ENCODE measurements around the gene VNN1. TPM values are rescaled to one million over a fixed set of nuclear protein-coding genes. Genes with fewer than 3 reads are reported as not detected.

Gene VNN1
- total and polyA plus RNA-seq, 2 donors (not counting 3 experiments of a cell fraction or from before 2014, with no cell fraction given), result not detected

GRCh38 chr6:132648356-132648755, 65.5 kb downstream of the VNN1 start:
- H3K4me3 ChIP-seq (replicated peaks in 1 of 3; ENCODE audit: insufficient read depth in 1 of 3, low read depth in 1 of 3, low read length in 3 of 3), result no peak overlapping the region
- no TSS peak for BruUV-seq (replicated peaks)
- H3K36me3 ChIP-seq (ENCODE audit: control insufficient read depth in 2 of 2, extremely low read depth in 1 of 2, insufficient read depth in 2 of 2, low read length in 2 of 2), result no peaks in the 10 kb centered on the region
- FAIRE-seq (no peak), DNase-seq (ENCODE audit: low read depth, low spot score) (peak; percentile 27)
- intact Hi-C loops (cut with micrococcal nuclease), result no loop called here
- H3K27me3 ChIP-seq (ENCODE audit: control insufficient read depth in 2 of 2, insufficient read depth in 2 of 2, low read length in 2 of 2), result no peaks in the 10 kb centered on the region
- H3K4me2 ChIP-seq (ENCODE audit: insufficient read depth, low read length), result no peak overlapping the region
- dilution Hi-C loops (cut with MboI; ENCODE audit: extremely low pct_ligation_motif_present, low sequenced_read_pairs), result no loop called here
- no peaks in the 10 kb centered on the region for H4K20me1 ChIP-seq (replicated peaks; ENCODE audit: control insufficient read depth, extremely low read depth, insufficient read depth, low read length)
- TF ChIP-seq FOS (IDR thresholded peaks at IDR 0.05; ENCODE audit: borderline replicate concordance, insufficient read depth, low read length), result no peak
- TF ChIP-seq MAX (IDR thresholded peaks at IDR 0.05; ENCODE audit: insufficient read depth, insufficient read length), result no peak
- TF ChIP-seq EZH2 (IDR thresholded peaks at IDR 0.05; ENCODE audit: borderline replicate concordance, low read depth, low read length, severe bottlenecking), result no peak
- TF ChIP-seq POLR2A (IDR thresholded peaks at IDR 0.05; ENCODE audit: low read depth, low read length), result no peak
- no peak for TF ChIP-seq GATA2 (IDR thresholded peaks at IDR 0.05; ENCODE audit: insufficient read depth, insufficient read length, low read depth, low read length)
- no peak for TF ChIP-seq POLR2AphosphoS5 (IDR thresholded peaks at IDR 0.05; ENCODE audit: insufficient read depth, low read depth, low read length)
- no peak for TF ChIP-seq MYC (IDR thresholded peaks at IDR 0.05; ENCODE audit: low read depth, low read length)
- TF ChIP-seq JUN (IDR thresholded peaks at IDR 0.05; ENCODE audit: borderline replicate concordance, insufficient read depth, insufficient read length, low read depth), result no peak
- TF ChIP-seq, protein P1, sequence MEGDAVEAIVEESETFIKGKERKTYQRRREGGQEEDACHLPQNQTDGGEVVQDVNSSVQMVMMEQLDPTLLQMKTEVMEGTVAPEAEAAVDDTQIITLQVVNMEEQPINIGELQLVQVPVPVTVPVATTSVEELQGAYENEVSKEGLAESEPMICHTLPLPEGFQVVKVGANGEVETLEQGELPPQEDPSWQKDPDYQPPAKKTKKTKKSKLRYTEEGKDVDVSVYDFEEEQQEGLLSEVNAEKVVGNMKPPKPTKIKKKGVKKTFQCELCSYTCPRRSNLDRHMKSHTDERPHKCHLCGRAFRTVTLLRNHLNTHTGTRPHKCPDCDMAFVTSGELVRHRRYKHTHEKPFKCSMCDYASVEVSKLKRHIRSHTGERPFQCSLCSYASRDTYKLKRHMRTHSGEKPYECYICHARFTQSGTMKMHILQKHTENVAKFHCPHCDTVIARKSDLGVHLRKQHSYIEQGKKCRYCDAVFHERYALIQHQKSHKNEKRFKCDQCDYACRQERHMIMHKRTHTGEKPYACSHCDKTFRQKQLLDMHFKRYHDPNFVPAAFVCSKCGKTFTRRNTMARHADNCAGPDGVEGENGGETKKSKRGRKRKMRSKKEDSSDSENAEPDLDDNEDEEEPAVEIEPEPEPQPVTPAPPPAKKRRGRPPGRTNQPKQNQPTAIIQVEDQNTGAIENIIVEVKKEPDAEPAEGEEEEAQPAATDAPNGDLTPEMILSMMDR (IDR thresholded peaks at IDR 0.05; ENCODE audit: extremely low read depth in 1 of 2, insufficient read depth in 1 of 2, low read depth in 1 of 2, low read length in 2 of 2), result no peak
- H3K9me1 ChIP-seq (replicated peaks; ENCODE audit: control insufficient read depth, extremely low read depth, insufficient read depth, low read length), result no peaks in the 10 kb centered on the region
- POLR2A ChIA-PET, result no interaction called here
- no peaks in the 10 kb centered on the region for H3K9me3 ChIP-seq (replicated peaks; ENCODE audit: control insufficient read depth, insufficient read depth, low read length)
- H3K4me1 ChIP-seq (ENCODE audit: control insufficient read depth, extremely low read depth, insufficient read depth, low read length), result no peaks in the 10 kb centered on the region
- CTCF ChIA-PET, result interaction anchor here (1.2 kb wide), 1 partner anchor 18 kb away, joined by 3 read pairs; no protein-coding TSS in a partner anchor
- no peak overlapping the region for H3K27ac ChIP-seq (ENCODE audit: insufficient read depth, low read depth, low read length)
- no peaks in the 10 kb centered on the region for H3K79me2 ChIP-seq (ENCODE audit: control insufficient read depth, insufficient read depth, low read length)
- no peak overlapping the region for H2AFZ ChIP-seq (ENCODE audit: low read depth, low read length)
- no peak overlapping the region for H3K9ac ChIP-seq (replicated peaks; ENCODE audit: extremely low read depth, insufficient read depth, low read length)

All from endothelial cell of umbilical vein (primary cell).